Common myeloid progenitor, CD34-positive (primary cell): ENCODE data around the gene CYP4V2.
"Not testable (repeated sequence)": the region's sequence is repeated elsewhere in the genome, so short reads cannot be mapped to it uniquely, and the experiment has no call there.

Experiments
- CTCF ChIA-PET: fragments of 350-600 bp; sonication (Branson Sonifier 250); formaldehyde crosslinking; loops from one replicate; lab custom pipeline; 2021; ENCODE audit warnings: antibody characterized with exemption; lab: Charles Lee
- POLR2A ChIA-PET: fragments of 350-600 bp; sonication (Branson Sonifier 250); formaldehyde crosslinking; loops from one replicate; lab custom pipeline; 2021; ENCODE audit warnings: antibody characterized with exemption; lab: Charles Lee
- DNase-seq, 3 donors: peaks; one replicate each; pipeline versions ENCODE4 v3.0.0 to v3.0.0-alpha.2; 2013
- H3K27ac ChIP-seq, 2 experiments: 1 replicate in 1 of 2; 2 replicates in 1 of 2; pipeline ENCODE4 v1.7.0; 2013; ENCODE audit warnings: inconsistent platforms in 2 of 2, low read length in 2 of 2, mild to moderate bottlenecking in 2 of 2, low read depth in 1 of 2, moderate library complexity in 1 of 2; ENCODE audit not compliant: severe bottlenecking in 2 of 2, insufficient read depth in 1 of 2, poor library complexity in 1 of 2
- H3K27me3 ChIP-seq, 5 experiments: replicated peaks in 2 of 5; 1 replicate in 3 of 5; 2 replicates in 2 of 5; pipeline versions ENCODE4 v1.6.1 to v1.7.0; 2013; ENCODE audit warnings: low read length in 4 of 5, mild to moderate bottlenecking in 2 of 5, moderate library complexity in 2 of 5, inconsistent platforms in 1 of 5; ENCODE audit not compliant: insufficient read depth in 5 of 5, control insufficient read depth in 4 of 5
- H3K36me3 ChIP-seq, 4 experiments: 1 replicate in 2 of 4; 2 replicates in 2 of 4; pipeline versions ENCODE4 v1.6.1 to v1.7.0; 2013; ENCODE audit warnings: low read length in 3 of 4, control low read depth in 1 of 4, mild to moderate bottlenecking in 1 of 4; ENCODE audit not compliant: control insufficient read depth in 4 of 4, insufficient read depth in 4 of 4
- H3K4me1 ChIP-seq, 4 experiments: 1 replicate in 3 of 4; 2 replicates in 1 of 4; pipeline versions ENCODE4 v1.6.1 to v1.7.1; 2013; ENCODE audit warnings: low read length in 3 of 4, mild to moderate bottlenecking in 3 of 4, control low read depth in 1 of 4, inconsistent platforms in 1 of 4, moderate library complexity in 1 of 4; ENCODE audit not compliant: control insufficient read depth in 4 of 4, insufficient read depth in 4 of 4; ENCODE audit errors: control extremely low read depth in 1 of 4
- H3K4me3 ChIP-seq, 7 experiments: 1 replicate in 4 of 7; 2 replicates in 3 of 7; pipeline versions ENCODE4 v1.5.1 to v1.7.0; 2013; ENCODE audit warnings: mild to moderate bottlenecking in 7 of 7, low read length in 6 of 7, moderate library complexity in 6 of 7, inconsistent platforms in 2 of 7, low read depth in 2 of 7, control low read depth in 1 of 7; ENCODE audit not compliant: insufficient read depth in 4 of 7, control insufficient read depth in 1 of 7; ENCODE audit errors: extremely low read depth in 1 of 7
- H3K9me3 ChIP-seq, 5 experiments: 1 replicate in 4 of 5; 2 replicates in 1 of 5; pipeline versions ENCODE4 v1.6.1 to v1.7.1; 2013; ENCODE audit warnings: low read length in 4 of 5, mild to moderate bottlenecking in 2 of 5, inconsistent platforms in 1 of 5, low read depth in 1 of 5, moderate library complexity in 1 of 5; ENCODE audit not compliant: control insufficient read depth in 4 of 5, insufficient read depth in 2 of 5; ENCODE audit errors: control extremely low read depth in 1 of 5
- WGBS: methylation state at CpG from one replicate; pipeline ENCODE4 v1.1.5; 2013; ENCODE audit not compliant: insufficient coverage; 5-methylcytosine and 5-hydroxymethylcytosine counted together

The CYP4V2 gene

GRCh38 chr4:186242031-186242430 is 50.7 kb downstream of the CYP4V2 start:
- H3K9me3 ChIP-seq, CTCF ChIA-PET, H3K27ac ChIP-seq, H3K4me3 ChIP-seq, H3K36me3 ChIP-seq, POLR2A ChIA-PET, H3K4me1 ChIP-seq, DNase-seq, H3K27me3 ChIP-seq: not testable (repeated sequence)
- 95% methylated on average over 6 of the region's 10 CpGs for WGBS

- no peaks in the 10 kb centered on the region for H3K4me1 ChIP-seq
- WGBS = 92% methylated on average over 2 of the region's 2 CpGs
- ChIA-PET POLR2A (no interaction called here), CTCF (no interaction called here)
- no peak overlapping the region for H3K27ac ChIP-seq
- no peak overlapping the region for H3K4me3 ChIP-seq
- H3K27me3 ChIP-seq = no peaks in the 10 kb centered on the region
- no peak for DNase-seq
- H3K9me3 ChIP-seq = peaks cover 0 to 4% (median 0%) of the 10 kb centered on the region in 5 experiments
- no peaks in the 10 kb centered on the region for H3K36me3 ChIP-seq
Observed at GRCh38 chr4:186243331-186243730, 52.0 kb downstream of the CYP4V2 start.

- Histone ChIP-seq H3K27ac (no peak overlapping the region), H3K27me3 (no peaks in the 10 kb centered on the region), H3K4me3 (no peak overlapping the region), H3K4me1 (no peaks in the 10 kb centered on the region), H3K36me3 (no peaks in the 10 kb centered on the region), H3K9me3 (peaks cover 0 to 4% (median 0%) of the 10 kb centered on the region in 5 experiments)
- no peak for DNase-seq
- POLR2A ChIA-PET = no interaction called here
- CTCF ChIA-PET = no interaction called here
- 96% methylated on average over 4 of the region's 5 CpGs for WGBS
Observed at GRCh38 chr4:186244835-186245234, 53.5 kb downstream of the CYP4V2 start.

- H3K27me3 ChIP-seq, H3K4me3 ChIP-seq, CTCF ChIA-PET, DNase-seq, H3K9me3 ChIP-seq, POLR2A ChIA-PET, H3K4me1 ChIP-seq, H3K27ac ChIP-seq, H3K36me3 ChIP-seq: not testable (repeated sequence)
- 96% methylated on average over 6 of the region's 9 CpGs for WGBS
Observed at GRCh38 chr4:186247062-186247752, 55.8 kb downstream of the CYP4V2 start.

GRCh38 chr4:186248643-186249042 is 57.3 kb downstream of the CYP4V2 start:
- POLR2A ChIA-PET = no interaction called here
- peaks cover 0 to 4% (median 0%) of the 10 kb centered on the region in 5 experiments for H3K9me3 ChIP-seq
- peaks cover 0 to 4% (median 0%) of the 10 kb centered on the region in 5 experiments for H3K27me3 ChIP-seq
- H3K4me1 ChIP-seq = no peaks in the 10 kb centered on the region
- 40% methylated on average over 1 of the region's 1 CpG for whole genome bisulfite sequencing
- no peaks in the 10 kb centered on the region for H3K36me3 ChIP-seq
- no peak for DNase-seq
- H3K4me3 ChIP-seq = no peak overlapping the region
- CTCF ChIA-PET = no interaction called here
- H3K27ac ChIP-seq = no peak overlapping the region

GRCh38 chr4:186249785-186250754 is 58.7 kb downstream of the CYP4V2 start:
- Histone ChIP-seq H3K36me3 (no peaks in the 10 kb centered on the region), H3K4me1 (no peaks in the 10 kb centered on the region), H3K27ac (no peak overlapping the region), H3K9me3 (no peaks in the 10 kb centered on the region), H3K4me3 (no peak overlapping the region), H3K27me3 (peaks cover 0 to 4% (median 0%) of the 10 kb centered on the region in 5 experiments)
- WGBS = 68% methylated on average over 6 of the region's 8 CpGs
- ChIA-PET CTCF (no interaction called here), POLR2A (interaction anchor here (0.6 kb wide), 1 partner anchor 253 kb away, joined by 3 read pairs; no protein-coding TSS in a partner anchor)
- no peak for DNase-seq

GRCh38 chr4:186250760-186251159 is 59.4 kb downstream of the CYP4V2 start:
- CTCF ChIA-PET = no interaction called here
- POLR2A ChIA-PET = no interaction called here
- Histone ChIP-seq H3K4me1 (no peaks in the 10 kb centered on the region), H3K27me3 (peaks cover 0 to 4% (median 0%) of the 10 kb centered on the region in 5 experiments), H3K36me3 (no peaks in the 10 kb centered on the region), H3K9me3 (no peaks in the 10 kb centered on the region), H3K4me3 (no peak overlapping the region), H3K27ac (no peak overlapping the region)
- WGBS = 83% methylated on average over 1 of the region's 2 CpGs
- DNase-seq = no peak
